Smooth muscle cell of trachea (primary cell): ENCODE results near the gene TCEA2. TPM values are rescaled to one million over a fixed set of nuclear protein-coding genes. Genes with fewer than 3 reads are reported as not detected.

Experiments
- total RNA-seq: library from RNA; depleted of rRNA; stranded (reverse); fragments of >200 nt; gene quantifications from 2 replicates; pipeline ENCODE4 v1.2.1, GENCODE V29; 2014

Gene TCEA2
- total RNA-seq = 23.7 and 47.3 TPM in 2 replicates

GRCh38 chr20:64062596-64063388 is at the start of gene TCEA2:
TSS of gene TCEA2 (plus strand) at chr20:64063198. CDS start at chr20:64063313, 115 bp downstream.

DNA sequence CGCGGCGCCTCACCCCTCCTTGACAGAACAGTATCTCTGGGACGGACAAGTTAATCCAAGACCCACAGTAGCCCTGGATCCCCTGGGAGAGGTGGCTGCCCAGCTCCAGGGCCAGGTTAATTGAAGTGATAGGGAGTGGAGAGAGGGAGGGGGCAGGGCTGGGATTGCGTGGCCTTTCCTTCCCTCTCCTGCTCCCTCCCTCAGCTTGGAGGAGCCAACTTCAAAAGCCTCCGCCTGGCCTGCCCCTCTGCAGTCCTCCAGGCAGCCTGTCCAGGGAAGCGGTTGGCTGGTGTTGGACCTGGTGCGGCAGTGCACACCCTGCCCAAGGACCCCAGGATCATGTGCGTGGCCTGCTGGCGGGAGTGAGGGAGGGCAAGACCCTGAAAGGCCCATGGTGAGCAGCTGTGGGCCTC is 27.1 kb upstream of the TCEA2 start, which contains the start of gene C20orf204:
Gene C20orf204 (plus strand): TSS at position 250 of the 413 bp plus-strand sequence. CDS start 142 bp downstream, at position 392.

GRCh38 chr20:64049060-64049877 is 13.7 kb upstream of the TCEA2 start, which contains the start of gene SOX18:
TSS of gene SOX18 (minus strand) at chr20:64049639. CDS start at chr20:64049516, 123 bp downstream.

GRCh38 chr20:64079273-64080012 is 16.4 kb downstream of the TCEA2 start, which contains the start of gene RGS19:
TSS of gene RGS19 (minus strand) at chr20:64079518. CDS start at chr20:64076886, 2,632 bp downstream.

GRCh38 chr20:64080013-64080812 is 17.2 kb downstream of the TCEA2 start, which contains the start of gene OPRL1:
TSS of gene OPRL1 (plus strand) at chr20:64080082. CDS start at chr20:64092721, 12,639 bp downstream.

GRCh38 chr20:64083804-64084684 is 21.0 kb downstream of the TCEA2 start, which contains the start of gene LKAAEAR1:
TSS of gene LKAAEAR1 (minus strand) at chr20:64084398. CDS start at chr20:64084219, 179 bp downstream.

GRCh38 chr20:64106981-64107735 is 44.2 kb downstream of the TCEA2 start, which contains the start of gene NPBWR2:
TSS of gene NPBWR2 (minus strand) at chr20:64107565. CDS start at chr20:64106831, 734 bp downstream.

Other genes with a start within 250 kb of the TCEA2 start
- 9.9 and 17.5 TPM in 2 replicates for gene ZBTB46, start 231.9 kb upstream of the TCEA2 start, total RNA-seq
- not detected in 2 replicates for gene ABHD16B, start 201.7 kb upstream of the TCEA2 start, total RNA-seq
- 194 and 202 TPM in 2 replicates for gene TPD52L2, start 197.9 kb upstream of the TCEA2 start, total RNA-seq
- 54.8 and 77.4 TPM in 2 replicates for gene DNAJC5, start 168.1 kb upstream of the TCEA2 start, total RNA-seq
- 21.4 and 22.7 TPM in 2 replicates for gene UCKL1, start 106.8 kb upstream of the TCEA2 start, total RNA-seq
- gene ZNF512B, start 93.3 kb upstream of the TCEA2 start, total RNA-seq = 7.6 and 11.6 TPM in 2 replicates
- 0.58 and 0.99 TPM in 2 replicates for gene SAMD10, start 83.6 kb upstream of the TCEA2 start, total RNA-seq
- gene PRPF6, start 82.1 kb upstream of the TCEA2 start, total RNA-seq = 66.0 and 73.3 TPM in 2 replicates
- gene C20orf204, start 27.0 kb upstream of the TCEA2 start, total RNA-seq = 0.99 and 1.3 TPM in 2 replicates
- 0.29 TPM in 1 of 2 replicates, not detected in the other for gene SOX18, start 13.6 kb upstream of the TCEA2 start, total RNA-seq
- gene RGS19, start 16.3 kb downstream of the TCEA2 start, total RNA-seq = 7.4 and 48.0 TPM in 2 replicates
- gene OPRL1, start 16.9 kb downstream of the TCEA2 start, total RNA-seq = 1.9 and 5.8 TPM in 2 replicates
- gene LKAAEAR1, start 21.2 kb downstream of the TCEA2 start, total RNA-seq = not detected in 2 replicates
- gene NPBWR2, start 44.4 kb downstream of the TCEA2 start, total RNA-seq = not detected in 2 replicates
- under 0.01 TPM in 1 of 2 replicates, not detected in the other for gene MYT1, start 101.3 kb downstream of the TCEA2 start, total RNA-seq
- gene PCMTD2, start 192.6 kb downstream of the TCEA2 start, total RNA-seq = 41.3 and 41.7 TPM in 2 replicates